Measurements from ENCODE around the gene THOC1.

THOC1 gene

GRCh38 chr18:211582-211981, 56.3 kb downstream of the THOC1 start:
- DNase-seq, result no peak

- DNase-seq, result no peak
Observed at GRCh38 chr18:210733-211132, 57.1 kb downstream of the THOC1 start.

- DNase-seq, result no peak
Observed at GRCh38 chr18:210075-210474, 57.8 kb downstream of the THOC1 start.

GRCh38 chr18:199768-200167, 68.1 kb downstream of the THOC1 start:
- DNase-seq, result no peak

- no peak for DNase-seq
Observed at GRCh38 chr18:199214-199613, 68.6 kb downstream of the THOC1 start.

- no peak for DNase-seq
Observed at GRCh38 chr18:195651-196050, 72.2 kb downstream of the THOC1 start.

- no peak for DNase-seq
Observed at GRCh38 chr18:192801-193200, 75.0 kb downstream of the THOC1 start.

GRCh38 chr18:191725-192124, 76.1 kb downstream of the THOC1 start:
- no peak for DNase-seq

- DNase-seq, result no peak
Observed at GRCh38 chr18:189254-189653, 78.6 kb downstream of the THOC1 start.

- DNase-seq, result no peak
Observed at GRCh38 chr18:183769-184168, 84.1 kb downstream of the THOC1 start.

- DNase-seq, result no peak
Observed at GRCh38 chr18:181711-182110, 86.1 kb downstream of the THOC1 start.

GRCh38 chr18:179499-179898, 88.3 kb downstream of the THOC1 start:
- DNase-seq, result no peak

- no peak for DNase-seq
Observed at GRCh38 chr18:172361-172760, 95.5 kb downstream of the THOC1 start.

All from NCI-H1694 treated with DMSO at 0.1 percent for 48 hours (cell line).